GM12872 (cell line): Measurements from ENCODE around the gene LZTR1.

Source experiments
- TF ChIP-seq, protein P1 (sequence below): IDR thresholded peaks from 3 replicates; pipeline ENCODE4 v1.5.1; 2011; ENCODE audit warnings: low read depth, mild to moderate bottlenecking, low read length, moderate library complexity; ENCODE audit not compliant: insufficient read depth

The LZTR1 gene

DNA sequence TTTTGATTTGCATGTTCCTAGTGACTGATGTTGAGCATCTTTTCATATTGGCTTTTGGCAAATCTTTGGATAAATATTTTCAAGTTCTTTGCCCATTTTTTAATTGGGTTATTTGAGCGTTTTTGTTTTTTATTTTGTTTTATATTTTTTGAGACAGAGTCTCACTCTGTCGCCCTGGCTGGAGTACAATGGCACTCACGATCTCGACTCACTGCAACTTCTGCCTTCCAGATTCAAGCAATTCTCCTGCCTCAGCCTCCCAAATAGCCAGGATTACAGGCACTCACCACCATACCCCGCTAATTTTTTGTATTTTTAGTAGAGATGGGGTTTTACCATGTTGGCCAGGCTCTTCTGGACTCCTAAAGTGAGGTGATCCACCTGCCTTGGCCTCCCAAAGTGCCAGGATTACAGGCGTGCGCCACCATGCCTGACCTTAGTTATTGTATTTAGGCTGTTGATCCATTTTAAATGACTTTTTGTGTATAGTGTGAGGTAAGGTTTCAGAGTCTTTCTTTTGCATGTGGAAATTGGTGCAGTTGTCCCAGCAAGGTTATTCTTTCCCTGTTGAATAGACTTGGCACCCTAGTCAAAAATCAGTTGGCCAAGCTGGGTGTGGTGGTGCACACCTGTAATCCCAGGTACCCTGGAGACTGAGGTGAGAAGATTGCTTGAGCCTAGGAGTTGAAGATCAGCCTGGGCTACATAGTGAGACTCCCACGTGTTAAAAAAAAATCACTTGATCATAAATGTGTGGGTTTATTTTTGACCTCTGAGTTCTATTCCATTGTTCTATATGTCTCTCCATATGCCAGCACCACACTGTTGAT, 38.8 kb upstream of the LZTR1 start:
- TF ChIP-seq, protein P1, sequence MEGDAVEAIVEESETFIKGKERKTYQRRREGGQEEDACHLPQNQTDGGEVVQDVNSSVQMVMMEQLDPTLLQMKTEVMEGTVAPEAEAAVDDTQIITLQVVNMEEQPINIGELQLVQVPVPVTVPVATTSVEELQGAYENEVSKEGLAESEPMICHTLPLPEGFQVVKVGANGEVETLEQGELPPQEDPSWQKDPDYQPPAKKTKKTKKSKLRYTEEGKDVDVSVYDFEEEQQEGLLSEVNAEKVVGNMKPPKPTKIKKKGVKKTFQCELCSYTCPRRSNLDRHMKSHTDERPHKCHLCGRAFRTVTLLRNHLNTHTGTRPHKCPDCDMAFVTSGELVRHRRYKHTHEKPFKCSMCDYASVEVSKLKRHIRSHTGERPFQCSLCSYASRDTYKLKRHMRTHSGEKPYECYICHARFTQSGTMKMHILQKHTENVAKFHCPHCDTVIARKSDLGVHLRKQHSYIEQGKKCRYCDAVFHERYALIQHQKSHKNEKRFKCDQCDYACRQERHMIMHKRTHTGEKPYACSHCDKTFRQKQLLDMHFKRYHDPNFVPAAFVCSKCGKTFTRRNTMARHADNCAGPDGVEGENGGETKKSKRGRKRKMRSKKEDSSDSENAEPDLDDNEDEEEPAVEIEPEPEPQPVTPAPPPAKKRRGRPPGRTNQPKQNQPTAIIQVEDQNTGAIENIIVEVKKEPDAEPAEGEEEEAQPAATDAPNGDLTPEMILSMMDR = no peak

DNA sequence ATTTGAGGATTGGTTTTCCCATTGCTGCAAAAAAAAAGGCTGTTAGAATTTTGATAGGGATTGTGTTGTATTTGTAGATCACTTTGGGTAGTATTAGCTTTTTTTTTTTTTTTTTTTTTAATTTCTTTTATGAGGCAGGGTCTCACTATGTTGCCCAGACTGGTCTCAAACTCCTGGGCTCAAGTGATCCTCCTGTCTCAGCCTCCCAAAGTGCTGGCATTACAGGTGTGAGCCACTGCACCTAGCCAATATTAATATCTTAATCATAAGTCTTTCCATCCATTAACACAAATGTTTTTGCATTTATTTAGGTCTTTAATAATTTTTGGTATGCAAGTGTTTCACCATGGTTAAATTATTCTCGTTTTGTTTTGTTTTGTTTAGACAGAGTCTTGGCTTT, 38.1 kb upstream of the LZTR1 start:
- TF ChIP-seq, protein P1 = no peak

DNA sequence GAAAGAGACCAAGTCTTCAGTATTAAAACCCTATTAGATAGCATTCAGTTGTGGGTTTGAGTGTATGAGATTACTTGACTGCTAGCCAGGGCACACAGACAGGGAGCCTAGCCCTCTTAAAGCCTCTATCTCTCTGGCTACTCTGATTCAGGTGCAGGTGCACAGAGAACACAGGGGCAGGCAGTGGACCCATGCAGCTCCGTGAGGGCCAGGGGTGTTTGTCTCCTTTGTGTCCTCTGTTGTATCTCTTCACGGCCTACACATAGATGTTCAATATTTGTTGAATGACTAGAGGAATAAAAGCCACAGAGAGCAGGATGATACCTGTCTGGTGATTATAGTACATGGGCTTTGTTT, 36.5 kb upstream of the LZTR1 start:
- TF ChIP-seq, protein P1 = no peak

DNA sequence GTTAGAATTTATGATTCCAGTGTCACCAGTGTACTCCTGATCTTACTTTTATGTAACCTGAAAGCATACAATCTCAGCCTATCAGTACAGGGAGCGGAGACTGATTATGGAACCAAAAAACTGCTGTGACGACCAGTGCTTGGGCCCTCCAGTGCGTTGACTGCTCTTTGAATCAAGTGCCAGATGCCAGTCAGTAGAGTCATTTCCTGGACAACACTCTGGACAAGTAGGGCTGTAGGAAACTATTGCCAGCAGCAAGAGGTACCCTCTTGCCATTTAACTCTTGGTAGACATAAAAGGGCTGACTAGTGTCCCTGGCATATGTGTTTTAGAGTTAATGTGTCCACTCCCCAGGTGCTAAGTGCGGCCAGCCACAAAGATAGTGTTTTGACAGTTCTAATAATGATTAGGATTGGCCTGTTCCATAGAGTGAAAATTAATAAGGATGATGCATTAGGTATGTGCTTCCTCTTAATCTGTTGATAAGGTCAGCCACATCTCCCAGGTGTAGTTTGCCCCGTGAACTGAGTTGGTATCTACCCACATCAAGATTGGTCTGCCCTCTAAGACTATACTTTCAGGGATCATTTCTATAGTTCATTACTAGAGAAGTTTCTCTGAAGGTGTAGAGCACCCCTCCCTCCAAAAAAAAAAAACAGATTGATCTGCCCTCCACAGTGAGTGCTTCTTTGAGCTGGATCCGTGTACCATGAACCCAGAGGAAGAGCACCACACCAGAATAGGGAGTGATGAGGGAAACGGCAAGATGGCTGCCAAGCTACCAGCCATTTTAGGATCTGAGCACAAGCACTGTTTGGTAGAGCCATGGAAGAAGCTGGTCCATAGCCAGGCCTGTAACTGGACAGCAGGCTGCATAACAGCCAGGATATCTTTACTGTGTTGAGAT, 35.8 kb upstream of the LZTR1 start:
- TF ChIP-seq, protein P1 = no peak

DNA sequence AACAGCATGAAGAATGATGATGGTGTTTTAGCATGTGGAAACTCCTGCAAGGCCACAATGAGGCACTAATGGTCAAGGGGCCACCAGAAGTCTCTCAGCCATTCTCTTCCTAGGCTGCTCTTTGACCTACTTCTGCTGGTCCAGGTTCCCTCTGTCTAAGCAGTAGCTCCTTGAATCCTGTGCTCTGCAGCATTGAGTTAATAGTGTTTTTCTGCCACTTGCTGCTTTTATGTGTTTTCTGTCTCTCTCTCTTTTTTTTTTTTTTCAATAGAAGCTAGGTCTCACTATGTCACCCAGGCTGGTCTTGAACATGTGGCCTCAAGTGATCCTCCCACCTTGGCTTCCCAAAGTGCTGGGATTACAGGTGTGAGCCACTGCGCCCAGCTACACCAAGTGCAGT, 35.1 kb upstream of the LZTR1 start:
- TF ChIP-seq, protein P1 = no peak

DNA sequence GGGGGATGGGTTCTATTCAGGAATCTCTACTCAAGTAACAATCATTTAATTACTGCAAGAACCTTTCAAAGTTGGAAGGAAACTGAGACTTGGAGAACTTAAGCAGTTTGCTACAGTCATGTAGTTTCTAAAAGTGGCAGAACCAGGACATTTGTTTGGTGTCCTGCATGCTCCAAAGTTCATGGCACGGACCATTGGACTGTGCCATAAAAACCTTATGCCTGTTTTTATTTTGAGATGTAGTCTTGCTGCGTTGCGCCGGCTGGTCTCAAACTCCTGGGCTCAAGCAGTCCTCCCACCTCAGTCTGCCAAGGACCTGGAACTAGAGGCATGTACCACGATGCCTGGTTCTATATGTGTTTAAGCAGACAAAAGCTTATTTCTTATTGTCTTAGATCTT, 33.6 kb upstream of the LZTR1 start:
- TF ChIP-seq, protein P1 = no peak

DNA sequence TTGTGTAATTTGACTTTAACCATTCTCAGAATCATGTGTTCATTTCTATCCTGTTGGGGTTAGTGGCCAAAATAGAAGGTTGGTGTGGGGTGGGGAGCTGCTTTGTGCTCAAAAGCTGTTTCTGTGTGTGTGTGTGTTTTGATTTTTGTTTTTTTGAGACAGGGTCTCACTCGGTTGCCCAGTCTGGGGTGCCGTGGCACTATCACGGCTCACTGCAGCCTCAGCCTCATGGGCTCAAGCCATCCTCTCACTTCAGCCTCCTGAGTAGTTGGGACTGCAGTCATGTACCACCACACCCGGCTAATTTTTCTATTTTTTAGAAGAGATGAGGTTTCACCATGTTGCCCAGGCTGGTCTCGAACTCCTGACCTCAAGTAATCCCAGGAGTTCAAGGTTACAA, 33.1 kb upstream of the LZTR1 start:
- TF ChIP-seq, protein P1 = no peak
